ENCODE measurements around the gene MTA1.

GRCh38 chr14:105479431-105480158 lies 60.0 kb downstream of the MTA1 start:
- TF ChIP-seq, protein P1, sequence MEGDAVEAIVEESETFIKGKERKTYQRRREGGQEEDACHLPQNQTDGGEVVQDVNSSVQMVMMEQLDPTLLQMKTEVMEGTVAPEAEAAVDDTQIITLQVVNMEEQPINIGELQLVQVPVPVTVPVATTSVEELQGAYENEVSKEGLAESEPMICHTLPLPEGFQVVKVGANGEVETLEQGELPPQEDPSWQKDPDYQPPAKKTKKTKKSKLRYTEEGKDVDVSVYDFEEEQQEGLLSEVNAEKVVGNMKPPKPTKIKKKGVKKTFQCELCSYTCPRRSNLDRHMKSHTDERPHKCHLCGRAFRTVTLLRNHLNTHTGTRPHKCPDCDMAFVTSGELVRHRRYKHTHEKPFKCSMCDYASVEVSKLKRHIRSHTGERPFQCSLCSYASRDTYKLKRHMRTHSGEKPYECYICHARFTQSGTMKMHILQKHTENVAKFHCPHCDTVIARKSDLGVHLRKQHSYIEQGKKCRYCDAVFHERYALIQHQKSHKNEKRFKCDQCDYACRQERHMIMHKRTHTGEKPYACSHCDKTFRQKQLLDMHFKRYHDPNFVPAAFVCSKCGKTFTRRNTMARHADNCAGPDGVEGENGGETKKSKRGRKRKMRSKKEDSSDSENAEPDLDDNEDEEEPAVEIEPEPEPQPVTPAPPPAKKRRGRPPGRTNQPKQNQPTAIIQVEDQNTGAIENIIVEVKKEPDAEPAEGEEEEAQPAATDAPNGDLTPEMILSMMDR (IDR thresholded peaks at IDR 0.05) = no peak
- no peak for TF ChIP-seq EZH2 (IDR thresholded peaks at IDR 0.05; ENCODE audit: borderline replicate concordance, insufficient read depth, low read depth, low read length, poor library complexity, severe bottlenecking)
